Kasumi-1 (cell line): ENCODE measurements around the gene FANCE.
A peak's percentile ranks its signal among the peaks of the same experiment; 100 is the strongest.
"Not testable (repeated sequence)": the region's sequence is repeated elsewhere in the genome, so short reads cannot be mapped to it uniquely, and the experiment has no call there.

Experiments
- DNase-seq, 2 experiments: peaks; one replicate each; lab custom pipeline; 2025; lab: John Stamatoyannopoulos, UW

Gene FANCE

GRCh38 chr6:35497571-35498421 lies 45.7 kb downstream of the FANCE start:
- DNase-seq = peak in 1 of 2 experiments; percentile 25

- no peak for DNase-seq
Observed at GRCh38 chr6:35498422-35499067, 46.4 kb downstream of the FANCE start.

DNA sequence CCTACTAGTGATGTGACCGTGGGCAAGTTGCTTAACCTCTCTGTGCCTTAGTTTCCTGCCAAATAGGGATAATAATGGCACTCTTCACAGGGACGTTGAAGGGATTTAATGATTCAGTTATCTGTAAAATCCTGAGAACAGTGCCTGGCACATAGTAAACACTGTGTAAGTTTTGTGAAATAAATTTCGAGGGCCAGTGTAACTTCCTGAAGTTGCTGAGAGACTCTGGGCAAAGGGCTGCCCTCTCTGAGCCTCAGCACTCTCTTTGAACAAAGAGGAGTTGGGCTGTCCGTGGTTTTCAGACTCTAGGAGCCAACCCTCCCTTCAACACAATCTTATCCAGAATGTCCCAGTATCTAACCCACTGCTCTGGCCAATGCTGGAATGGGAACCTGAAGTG lies 47.2 kb downstream of the FANCE start:
- DNase-seq = no peak

- DNase-seq = no peak
Observed at GRCh38 chr6:35500782-35501181, 48.6 kb downstream of the FANCE start.

DNA sequence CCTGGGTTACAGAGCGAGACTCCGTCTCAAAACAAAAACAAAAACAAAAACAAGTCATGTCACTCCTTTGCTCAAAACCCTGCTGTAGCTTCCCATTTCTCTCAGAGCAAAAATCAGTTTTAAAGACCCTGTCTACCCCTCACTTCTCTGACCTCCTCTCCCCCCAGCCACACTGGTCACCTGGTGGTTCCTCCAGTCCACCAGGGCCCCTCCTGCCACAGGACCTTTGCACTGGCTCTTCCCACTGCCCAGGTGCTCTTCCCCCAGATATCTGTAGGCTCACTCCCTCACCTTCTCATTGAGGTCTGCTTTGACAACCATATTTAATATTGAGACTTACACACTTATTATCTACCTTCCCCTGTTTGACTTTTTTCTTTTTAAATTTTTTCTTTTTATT lies 49.6 kb downstream of the FANCE start:
- DNase-seq = no peak

DNA sequence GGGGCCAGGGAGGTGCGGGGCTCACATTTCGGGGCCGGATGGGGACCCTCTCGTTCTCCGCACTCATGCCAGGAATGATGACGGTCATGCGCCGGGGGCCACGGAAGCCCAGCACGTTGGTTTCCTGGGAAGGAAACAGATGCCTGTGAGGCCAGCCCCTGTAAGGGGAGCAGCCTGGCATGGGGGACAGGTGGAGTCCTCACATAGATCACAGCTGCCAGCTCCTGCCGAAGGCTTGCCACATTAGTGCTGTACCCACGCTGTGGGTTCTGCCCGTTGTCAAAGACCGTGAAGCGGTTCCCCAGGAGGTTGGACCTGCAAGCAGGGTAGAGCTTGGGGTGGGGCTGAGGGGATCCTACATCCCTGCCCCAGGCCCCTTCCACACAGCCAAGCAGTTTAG lies 51.4 kb downstream of the FANCE start:
- DNase-seq = no peak

- no peak for DNase-seq
Observed at GRCh38 chr6:35505999-35506412, 53.9 kb downstream of the FANCE start.

DNA sequence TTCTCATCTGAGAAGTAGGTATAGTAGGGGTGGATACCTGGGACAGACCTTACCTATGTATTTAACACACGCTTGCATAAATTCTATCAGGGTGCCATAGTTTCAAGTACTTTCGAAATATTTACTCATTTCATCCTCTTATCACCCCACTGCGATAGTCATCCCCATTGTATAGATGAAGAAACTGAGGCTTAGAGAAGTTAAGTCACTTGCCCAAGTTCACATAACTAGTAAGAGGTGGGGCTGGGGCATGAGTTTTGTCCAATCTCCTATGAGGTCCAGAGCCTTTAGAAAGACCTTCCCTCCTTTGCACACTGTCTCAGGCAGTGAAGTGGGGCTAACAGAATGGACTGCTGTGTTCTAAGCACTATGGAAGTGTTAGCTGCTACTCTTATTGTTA lies 54.4 kb downstream of the FANCE start:
- no peak for DNase-seq

DNA sequence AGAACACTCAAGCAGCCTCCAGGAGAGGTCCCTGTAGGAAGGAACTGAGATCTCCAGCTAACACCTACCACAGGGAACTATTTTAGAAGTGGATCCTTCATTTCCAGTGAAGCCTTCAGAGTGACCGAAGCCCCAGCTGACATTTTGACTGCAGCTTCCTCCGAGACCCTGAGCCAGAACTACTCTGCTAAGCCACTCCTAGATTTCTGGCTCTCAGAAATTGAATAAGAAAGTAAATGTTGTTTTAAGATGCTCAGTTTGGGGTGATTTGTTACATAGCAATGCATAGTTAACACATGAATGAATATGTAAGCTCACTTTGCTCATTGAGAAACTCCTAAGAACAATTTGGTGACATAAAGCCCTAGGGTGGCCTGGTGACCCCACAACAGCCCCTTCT lies 55.1 kb downstream of the FANCE start:
- no peak for DNase-seq

GRCh38 chr6:35508027-35508426 lies 55.9 kb downstream of the FANCE start:
- no peak for DNase-seq

- no peak for DNase-seq
Observed at GRCh38 chr6:35508542-35508941, 56.4 kb downstream of the FANCE start.

DNA sequence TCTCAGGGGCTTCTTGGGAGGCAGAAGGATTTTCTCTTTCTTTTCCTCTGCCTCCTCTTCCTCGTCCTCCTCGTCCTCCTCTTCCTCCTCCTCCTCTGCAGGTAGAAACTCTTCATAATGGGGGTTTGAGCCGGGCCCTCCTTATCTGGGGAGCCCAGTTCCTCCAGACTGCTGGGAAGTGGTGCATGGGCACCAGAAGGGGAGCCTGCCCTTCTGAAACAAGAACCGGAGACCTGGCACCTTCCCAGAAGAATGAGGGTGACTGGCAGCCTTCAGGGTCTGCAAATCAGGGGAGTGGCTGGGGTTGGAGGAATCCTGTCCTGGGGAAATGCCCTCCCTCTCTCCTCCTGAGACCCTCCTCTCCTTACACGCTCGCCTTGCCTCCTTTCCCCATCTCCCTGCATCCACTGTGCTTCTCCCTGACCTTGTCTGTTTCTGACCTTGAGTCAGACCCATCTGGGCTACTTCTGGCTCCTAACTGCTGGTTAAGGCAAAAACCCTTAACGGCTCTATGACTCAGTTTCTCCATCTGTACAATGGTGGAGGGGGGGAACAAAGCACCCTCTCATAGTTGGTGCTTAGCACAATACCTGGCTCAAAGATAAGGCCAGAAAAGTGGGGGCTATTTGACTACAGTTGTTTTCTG lies 58.9 kb downstream of the FANCE start:
- DNase-seq = no peak

DNA sequence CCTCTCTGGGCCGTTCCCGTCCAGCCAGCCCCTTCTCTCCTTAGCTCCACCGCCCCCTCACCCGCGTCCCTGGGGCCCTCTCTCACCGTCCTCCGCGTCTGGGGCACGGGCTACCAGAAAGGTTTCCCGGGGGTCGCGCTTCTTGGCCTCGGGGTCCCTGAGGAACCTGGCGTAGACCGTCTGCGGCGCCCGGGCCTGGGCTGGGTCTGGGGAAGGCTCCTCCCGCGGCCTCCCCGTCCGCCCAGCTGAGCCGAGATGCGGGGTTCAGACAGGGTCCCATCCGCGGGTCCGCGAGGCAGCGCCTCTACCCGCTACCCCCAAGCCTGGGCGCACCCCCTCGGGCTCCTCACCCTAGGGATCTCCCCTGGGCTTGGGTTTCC lies 59.4 kb downstream of the FANCE start:
- DNase-seq = no peak

GRCh38 chr6:35512006-35512405 lies 59.9 kb downstream of the FANCE start:
- DNase-seq = no peak

DNA sequence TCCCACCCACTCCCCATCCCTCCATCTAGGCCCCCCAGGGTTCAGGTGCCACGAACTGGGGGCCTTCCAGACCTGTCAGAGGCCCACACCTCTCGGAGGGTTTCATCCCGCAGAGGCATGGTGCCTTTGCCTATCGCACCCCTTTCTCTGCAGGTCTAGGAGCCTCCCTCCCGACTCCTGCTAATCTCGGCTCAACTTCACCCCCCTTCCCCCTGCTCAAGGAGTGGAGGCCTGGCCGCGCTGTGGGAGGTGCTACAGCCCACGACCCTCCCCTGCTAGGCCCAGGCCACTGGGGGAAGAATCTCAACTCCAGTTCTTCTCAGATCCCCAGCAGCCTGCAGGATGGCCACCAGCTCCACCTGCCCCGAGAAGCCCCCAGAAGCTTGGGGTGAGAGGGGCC lies 60.6 kb downstream of the FANCE start, which contains the start of gene TULP1:
Gene TULP1 (minus strand): TSS at position 157 of the 400 bp plus-strand sequence. CDS start 38 bp downstream, at position 119.
- no peak for DNase-seq

- DNase-seq = no peak
Observed at GRCh38 chr6:35514587-35514986, 62.4 kb downstream of the FANCE start.

DNA sequence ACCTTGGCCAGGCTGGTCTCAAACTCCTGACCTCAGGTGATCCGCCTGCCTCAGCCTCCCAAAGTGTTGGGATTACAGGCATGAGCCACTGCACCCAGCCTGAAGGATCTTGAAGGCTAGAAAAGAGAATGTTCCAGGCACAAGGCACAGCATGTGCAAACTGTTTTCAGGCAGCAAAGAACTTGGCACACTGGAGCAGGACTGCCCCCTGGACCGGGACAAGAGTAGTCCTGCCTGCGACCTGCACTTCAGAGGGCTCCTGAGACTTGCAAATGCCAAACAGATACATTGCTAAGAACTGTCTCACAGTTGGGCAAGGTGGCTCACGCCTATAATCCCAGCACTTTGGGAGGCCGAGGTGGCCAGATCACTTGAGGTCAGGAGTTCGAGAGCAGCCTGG lies 63.8 kb downstream of the FANCE start:
- not testable (repeated sequence) for DNase-seq
